C1 segment of cervical spinal cord (tissue), 14 donors: ENCODE data around the gene WFDC6.

Experiments used
- DNase-seq, 14 donors: peaks; one replicate each; lab custom pipeline; 2025; lab: John Stamatoyannopoulos, UW

Gene WFDC6

DNA sequence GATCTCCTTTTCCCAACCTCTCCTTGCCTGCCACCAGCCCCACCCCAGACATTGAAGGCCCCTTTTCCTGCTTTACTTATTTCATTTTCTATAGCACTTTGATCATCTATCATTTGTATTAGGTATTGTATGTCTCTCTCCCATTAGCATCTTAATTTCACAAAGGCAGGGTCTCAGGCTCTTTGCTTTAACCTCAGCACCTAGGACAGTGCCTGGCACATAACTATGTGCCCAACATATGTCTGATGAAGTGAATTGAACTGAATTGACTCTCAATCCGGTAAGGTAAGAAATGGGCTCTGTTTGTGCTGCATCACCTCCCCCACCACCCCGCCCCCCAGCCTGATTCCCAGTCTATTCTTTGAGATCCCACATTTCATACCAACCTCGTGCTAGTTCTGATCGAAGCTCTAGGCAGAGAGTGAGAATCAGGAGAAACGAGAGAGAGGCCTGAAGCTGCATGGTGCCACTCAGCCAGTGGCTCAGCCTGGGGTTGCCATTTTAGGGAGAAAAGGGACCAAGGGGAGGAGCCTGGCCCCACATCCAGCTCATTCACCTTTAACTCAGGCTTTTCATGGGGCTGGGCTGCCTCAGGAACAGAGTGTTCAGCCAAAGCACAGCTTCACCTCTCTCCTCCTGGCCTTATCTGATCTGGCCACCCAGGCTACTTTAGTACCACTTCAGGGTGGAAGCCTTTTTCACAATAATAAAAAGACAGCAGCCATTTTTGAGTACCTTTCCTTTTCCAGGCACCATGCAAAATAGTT, 24.0 kb downstream of the WFDC6 start, which contains the start of gene SPINT3:
Gene SPINT3, minus strand, starts transcription at position 476 of the 767 bp plus-strand sequence. Its CDS starts 14 bp downstream, at position 462.
- no peak for DNase-seq

GRCh38 chr20:45510242-45510862, 28.9 kb downstream of the WFDC6 start:
- no peak for DNase-seq

DNA sequence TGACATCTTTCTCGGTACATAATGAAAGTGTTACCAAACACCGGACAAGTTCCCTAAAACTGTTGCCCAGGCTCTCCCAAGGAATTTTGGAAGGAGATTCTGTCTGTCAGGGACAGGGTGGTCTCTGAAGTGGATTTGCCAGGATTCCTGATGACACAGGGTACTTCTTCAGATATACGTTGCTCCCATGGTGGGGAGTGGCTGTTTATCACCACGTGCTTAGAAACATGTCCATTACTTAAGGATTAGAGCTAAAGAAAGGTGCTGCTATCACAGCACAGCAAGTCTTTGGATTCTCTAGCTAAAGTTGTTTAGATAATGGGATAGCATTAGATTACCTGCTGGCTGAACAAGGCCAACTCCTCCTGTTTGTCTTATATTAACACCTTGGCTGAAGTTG, 30.2 kb downstream of the WFDC6 start:
- no peak for DNase-seq

DNA sequence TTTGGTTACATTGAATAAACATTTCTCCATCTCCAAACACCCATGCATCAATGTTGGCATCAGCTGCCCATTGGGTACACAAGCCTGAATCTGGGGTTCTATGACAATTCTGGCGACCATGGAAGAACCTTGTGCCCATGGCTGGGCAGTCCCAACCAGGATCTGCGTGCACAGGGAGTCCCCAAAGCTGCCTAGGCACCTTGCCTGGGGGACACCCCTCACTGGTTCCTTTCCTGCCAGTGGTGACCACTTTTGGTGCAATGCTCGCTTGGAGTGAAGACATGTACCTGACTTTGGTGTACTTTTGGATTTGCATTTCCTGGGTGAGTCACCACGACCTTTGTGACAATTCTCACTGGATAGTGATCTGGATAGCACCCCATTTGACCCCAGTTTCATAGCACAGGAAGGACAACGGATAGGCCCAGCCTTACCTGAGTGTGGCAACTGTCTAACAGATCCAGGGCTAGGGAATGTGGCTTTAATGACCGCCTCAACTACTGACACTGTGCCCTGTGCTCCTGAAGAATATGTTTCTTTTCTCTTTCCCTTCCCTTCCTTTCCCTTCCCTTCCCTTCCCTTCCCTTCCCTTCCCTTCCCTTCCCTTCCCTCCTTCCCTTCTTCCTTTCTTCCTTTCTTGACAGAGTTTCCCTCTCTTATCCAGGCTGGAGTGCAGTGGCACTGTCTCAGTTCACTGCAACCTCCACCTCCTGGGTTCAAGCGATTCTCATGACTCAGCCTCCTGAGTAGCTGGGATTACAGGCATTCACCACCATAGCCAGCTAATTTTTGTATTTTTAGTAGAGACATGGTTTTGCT, 31.0 kb downstream of the WFDC6 start:
- DNase-seq: no peak

DNA sequence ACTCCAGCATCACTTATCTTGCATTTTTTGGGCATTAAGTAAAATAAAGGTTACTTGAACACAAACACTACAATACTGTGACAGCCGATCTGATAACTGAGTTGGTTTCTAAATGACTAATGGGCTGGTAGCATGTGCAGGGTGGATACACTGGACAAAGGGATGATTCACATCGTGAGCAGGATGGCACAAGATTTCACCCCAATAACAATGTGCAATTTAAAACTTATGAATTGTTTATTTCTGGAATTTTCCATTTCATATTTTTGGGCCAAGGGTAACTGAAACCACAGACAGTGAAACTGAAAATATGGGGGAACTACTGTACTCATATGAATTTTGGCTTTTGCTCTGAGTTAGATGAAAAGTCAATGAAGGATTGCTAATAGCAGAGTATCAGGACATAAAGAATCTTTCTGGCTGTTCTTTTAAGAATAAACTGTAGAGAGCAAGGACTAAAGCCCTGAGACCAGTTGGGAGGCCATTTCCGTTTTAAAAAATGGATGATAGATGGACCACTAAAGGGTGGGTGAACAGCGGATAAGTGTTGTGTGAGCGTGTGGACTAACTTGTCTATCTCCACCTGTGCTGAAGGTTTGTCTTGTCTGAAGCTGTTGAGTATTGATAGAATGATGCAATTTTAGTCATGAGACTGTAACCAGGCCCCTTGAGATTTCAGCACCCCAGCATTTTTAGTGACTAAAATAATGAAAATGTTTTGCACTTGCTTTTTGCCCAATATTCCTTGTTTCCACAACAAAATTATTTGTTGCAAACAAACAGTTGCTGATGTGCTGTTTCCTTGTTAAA, 32.1 kb downstream of the WFDC6 start:
- no peak for DNase-seq

GRCh38 chr20:45506398-45506797, 32.9 kb downstream of the WFDC6 start:
- DNase-seq: no peak

- no peak for DNase-seq
Observed at GRCh38 chr20:45503403-45503802, 35.9 kb downstream of the WFDC6 start.

DNA sequence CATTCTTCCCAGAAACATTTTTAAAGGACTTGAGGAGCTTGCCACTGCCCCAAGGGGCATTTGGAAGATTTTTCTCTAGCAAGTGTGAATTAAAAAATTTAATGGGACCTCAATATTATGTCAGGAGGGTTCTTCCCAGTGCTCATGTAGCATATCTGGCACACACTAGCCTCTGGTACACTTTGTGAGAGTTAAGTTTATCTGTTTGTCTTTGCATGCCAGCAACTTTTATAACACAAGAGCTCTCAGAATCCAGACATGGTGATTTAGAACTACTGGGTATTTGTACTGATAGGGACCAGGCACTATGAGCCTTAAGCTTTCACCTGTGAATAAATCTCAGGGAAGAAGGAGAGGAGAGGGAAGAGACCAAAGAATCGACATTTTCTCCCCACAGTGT, 36.7 kb downstream of the WFDC6 start:
- DNase-seq: no peak

DNA sequence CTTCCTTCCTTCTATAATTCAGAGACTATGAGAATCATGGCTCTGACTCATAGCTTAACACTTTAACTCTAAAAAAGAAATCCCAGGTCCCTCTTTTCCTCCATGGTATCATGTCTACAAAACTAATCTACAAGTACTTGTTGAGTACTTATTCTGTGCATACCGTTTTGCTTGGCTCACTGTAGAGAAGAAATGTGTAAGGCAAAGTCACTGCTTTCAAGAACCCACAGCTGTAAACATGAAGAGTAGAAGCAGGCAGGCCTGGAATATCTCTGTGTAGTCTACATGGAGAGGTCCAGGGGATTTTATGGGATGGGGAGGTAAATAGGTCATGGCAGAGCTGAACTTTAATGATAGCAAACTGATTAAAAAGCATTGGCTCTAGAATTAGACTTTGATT, 37.7 kb downstream of the WFDC6 start:
- no peak for DNase-seq

GRCh38 chr20:45500022-45500421, 39.3 kb downstream of the WFDC6 start:
- DNase-seq: no peak

GRCh38 chr20:45497971-45498494, 41.2 kb downstream of the WFDC6 start:
- no peak for DNase-seq

GRCh38 chr20:45496166-45496565, 43.1 kb downstream of the WFDC6 start:
- no peak for DNase-seq

GRCh38 chr20:45495501-45495941, 43.8 kb downstream of the WFDC6 start:
- DNase-seq: no peak

DNA sequence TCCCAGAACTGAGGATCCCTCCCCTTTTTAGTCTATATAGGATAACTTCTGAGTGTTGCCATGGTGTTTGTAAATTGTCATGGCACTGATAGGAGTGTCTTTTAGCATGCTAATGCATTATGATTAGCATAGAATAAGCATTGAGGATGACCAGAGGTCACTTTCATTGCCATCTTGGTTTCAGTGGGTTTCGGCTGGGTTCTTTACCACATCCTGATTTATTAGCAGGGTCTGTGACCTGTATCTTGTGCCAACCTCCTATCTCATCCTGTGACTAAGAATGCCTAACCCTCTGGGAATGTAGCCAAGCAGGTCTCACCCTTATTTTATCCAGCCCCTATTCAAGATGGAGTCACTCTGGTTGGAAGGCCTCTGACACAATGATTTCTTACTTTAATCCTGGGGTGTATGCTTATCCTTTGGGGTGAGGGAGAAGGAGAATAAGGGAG, 50.2 kb downstream of the WFDC6 start:
- no peak for DNase-seq

DNA sequence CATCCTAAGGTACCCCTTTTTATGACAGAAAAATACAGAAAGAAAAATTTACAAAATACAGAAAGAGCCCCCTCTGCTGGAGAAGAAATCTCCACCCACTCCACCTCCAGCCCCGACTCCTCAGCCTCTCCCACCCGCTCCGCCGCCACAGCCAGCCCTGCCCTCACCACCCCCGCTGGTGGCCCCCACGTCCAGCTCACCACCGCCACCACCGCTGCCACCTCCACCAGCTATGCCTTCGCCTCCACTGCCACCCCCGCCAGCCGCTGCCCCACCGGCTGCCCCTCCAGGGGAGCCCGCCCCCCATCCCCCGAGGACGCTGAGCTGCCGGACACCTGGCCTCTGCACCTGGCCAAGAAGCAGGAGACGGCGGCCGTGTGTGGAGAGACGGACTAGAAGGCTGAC, 52.0 kb downstream of the WFDC6 start:
- no peak for DNase-seq

DNA sequence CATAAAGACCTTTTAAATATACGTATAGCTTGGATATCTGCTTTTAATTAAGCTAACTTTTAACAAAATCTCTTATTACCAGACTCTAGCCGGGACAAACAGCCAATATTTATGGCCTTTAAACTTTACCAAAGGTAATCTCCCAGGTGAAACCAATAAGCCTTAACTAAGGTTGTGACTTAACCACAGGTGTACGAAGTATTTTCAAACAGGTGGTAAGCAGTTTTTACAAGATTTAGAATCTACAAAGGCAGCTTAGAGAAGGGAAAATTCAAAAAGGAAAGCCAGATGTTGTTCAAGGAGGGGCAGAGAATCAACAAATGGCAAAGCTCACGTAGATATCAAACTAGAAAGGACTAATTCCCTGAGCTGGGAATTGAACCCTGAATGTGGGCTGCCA, 53.9 kb downstream of the WFDC6 start:
- DNase-seq: no peak

GRCh38 chr20:45484676-45485075, 54.6 kb downstream of the WFDC6 start:
- DNase-seq: no peak
